ENCODE measurements around the gene NCKIPSD.

NCKIPSD gene

DNA sequence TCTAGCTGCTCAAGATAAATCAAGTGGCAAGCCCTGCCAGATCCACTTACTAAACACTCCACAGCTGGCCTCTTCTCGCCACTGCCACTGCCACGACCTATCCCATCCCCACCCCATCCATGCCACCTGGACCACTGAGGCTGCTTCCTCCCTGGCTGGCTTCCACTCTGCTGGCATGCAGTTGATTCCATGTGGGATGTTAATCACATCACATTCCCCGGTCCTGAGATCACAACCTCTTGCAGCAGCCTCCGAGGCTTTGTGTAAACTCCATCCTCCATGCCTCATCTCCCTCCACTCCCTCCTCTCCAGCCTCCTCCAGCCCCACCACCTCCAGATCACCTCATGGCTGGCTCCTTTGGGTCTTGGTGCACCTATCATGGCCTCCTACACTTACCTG lies 7.7 kb downstream of the NCKIPSD start:
- no peak overlapping the region for H3K4me3 ChIP-seq (ENCODE audit: low read depth, low read length)
- DNase-seq (ENCODE audit: low read depth): no peak
- TF ChIP-seq, protein P1, sequence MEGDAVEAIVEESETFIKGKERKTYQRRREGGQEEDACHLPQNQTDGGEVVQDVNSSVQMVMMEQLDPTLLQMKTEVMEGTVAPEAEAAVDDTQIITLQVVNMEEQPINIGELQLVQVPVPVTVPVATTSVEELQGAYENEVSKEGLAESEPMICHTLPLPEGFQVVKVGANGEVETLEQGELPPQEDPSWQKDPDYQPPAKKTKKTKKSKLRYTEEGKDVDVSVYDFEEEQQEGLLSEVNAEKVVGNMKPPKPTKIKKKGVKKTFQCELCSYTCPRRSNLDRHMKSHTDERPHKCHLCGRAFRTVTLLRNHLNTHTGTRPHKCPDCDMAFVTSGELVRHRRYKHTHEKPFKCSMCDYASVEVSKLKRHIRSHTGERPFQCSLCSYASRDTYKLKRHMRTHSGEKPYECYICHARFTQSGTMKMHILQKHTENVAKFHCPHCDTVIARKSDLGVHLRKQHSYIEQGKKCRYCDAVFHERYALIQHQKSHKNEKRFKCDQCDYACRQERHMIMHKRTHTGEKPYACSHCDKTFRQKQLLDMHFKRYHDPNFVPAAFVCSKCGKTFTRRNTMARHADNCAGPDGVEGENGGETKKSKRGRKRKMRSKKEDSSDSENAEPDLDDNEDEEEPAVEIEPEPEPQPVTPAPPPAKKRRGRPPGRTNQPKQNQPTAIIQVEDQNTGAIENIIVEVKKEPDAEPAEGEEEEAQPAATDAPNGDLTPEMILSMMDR (IDR thresholded peaks at IDR 0.05; ENCODE audit: low read depth, low read length, missing control alignments): no peak

DNA sequence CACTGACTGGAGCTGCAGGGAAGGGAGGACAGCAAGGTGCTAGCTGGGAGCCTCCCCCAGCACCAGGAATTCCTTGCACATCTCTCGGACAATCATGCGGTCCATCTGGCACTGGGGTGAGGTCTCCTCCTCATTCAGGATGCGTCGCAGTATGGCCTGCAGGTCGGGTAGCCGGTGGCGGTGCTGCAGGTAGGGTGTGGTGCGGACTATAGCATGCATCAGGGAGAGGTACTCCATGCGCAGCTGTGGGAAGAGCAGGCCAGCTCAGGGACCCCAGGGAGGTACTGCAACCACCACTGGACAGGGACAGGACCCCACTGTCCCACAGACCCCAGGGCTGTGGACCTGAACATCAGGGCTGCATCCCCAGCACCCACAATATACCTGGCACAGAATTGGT lies 11.2 kb downstream of the NCKIPSD start:
- DNase-seq (ENCODE audit: low read depth): no peak

GRCh38 chr3:48672522-48672921 lies 13.2 kb downstream of the NCKIPSD start:
- no peak for DNase-seq (ENCODE audit: low read depth)
- no peak overlapping the region for H3K4me3 ChIP-seq (ENCODE audit: low read depth, low read length)
- TF ChIP-seq, protein P1 (IDR thresholded peaks at IDR 0.05; ENCODE audit: low read depth, low read length, missing control alignments): no peak

More for the DNA sequence above, 11.2 kb downstream of the NCKIPSD start:
- no peak overlapping the region for H3K4me3 ChIP-seq (ENCODE audit: low read depth, low read length)
- TF ChIP-seq, protein P1 (IDR thresholded peaks at IDR 0.05; ENCODE audit: low read depth, low read length, missing control alignments): no peak

GRCh38 chr3:48664929-48665328 lies 20.8 kb downstream of the NCKIPSD start:
- DNase-seq (ENCODE audit: low read depth): no peak
- TF ChIP-seq, protein P1 (IDR thresholded peaks at IDR 0.05; ENCODE audit: low read depth, low read length, missing control alignments): no peak
- H3K4me3 ChIP-seq (ENCODE audit: low read depth, low read length): no peak overlapping the region

DNA sequence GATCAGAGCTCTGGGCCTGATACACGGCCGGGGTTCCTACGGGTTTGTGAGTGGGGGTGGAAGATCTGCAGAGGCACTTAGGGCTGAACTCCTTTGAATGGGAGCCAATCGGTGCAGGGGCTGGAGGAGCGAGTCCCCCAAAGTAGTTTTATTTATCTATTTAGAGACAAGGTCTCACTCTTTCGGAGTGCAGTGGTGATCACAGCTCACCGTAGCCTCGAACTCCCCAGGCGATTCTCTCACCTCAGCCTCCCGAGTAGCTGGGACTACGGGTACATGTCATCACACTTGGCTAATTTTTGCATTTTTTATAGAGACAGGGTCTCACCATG lies 21.4 kb downstream of the NCKIPSD start:
- TF ChIP-seq, protein P1 (IDR thresholded peaks at IDR 0.05; ENCODE audit: low read depth, low read length, missing control alignments): no peak
- H3K4me3 ChIP-seq (ENCODE audit: low read depth, low read length): no peak overlapping the region
- DNase-seq (ENCODE audit: low read depth): no peak

DNA sequence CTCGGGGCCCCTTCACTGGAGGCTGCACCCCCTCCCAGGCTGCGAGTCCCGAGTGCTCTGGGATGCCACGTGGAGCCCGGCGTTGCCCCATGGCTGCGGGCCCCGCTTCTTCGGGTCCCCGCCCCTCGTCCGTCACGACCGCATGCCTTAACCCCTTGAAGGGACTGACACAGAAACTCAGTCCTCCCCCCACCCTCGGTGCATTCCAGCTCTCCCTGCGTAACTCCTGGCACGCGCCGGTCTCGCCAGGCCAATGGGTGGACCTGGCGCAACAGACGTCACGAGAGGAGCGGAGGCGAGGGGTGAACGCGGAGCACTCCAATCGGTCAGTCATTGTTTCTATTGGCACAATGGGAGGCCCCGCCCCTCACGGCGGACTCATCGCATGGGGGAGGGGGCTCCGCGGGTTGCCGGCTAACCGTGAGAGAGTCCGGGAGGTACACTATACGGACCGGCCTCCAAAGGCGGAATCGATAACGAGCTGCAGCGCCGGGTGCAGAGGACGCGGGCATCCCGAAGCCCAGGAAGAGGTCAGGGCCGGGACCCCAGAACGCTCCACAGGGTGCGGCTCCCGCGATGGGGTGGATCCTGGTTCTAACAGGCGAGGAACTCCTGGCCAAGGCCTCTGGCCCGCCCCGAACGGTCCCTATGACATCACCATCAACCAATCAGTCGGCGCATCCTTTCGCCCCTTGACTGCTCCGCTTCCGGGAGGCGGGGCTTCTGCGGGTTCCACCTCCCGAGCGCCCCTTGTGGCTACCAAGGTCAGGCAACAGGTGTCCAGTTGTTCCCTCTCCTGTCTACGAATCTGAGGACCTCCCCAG lies 22.0 kb downstream of the NCKIPSD start:
- TF ChIP-seq, protein P1 (IDR thresholded peaks at IDR 0.05; ENCODE audit: low read depth, low read length, missing control alignments): peak; percentile 85
- DNase-seq (ENCODE audit: low read depth): peak; percentile 94
- H3K4me3 ChIP-seq (ENCODE audit: low read depth, low read length): peak overlapping the region; percentile 64

Measured in GM12864 (cell line).